Tibial nerve (tissue), 4 donors: Measurements from ENCODE around the gene ELOVL6. TPM values are rescaled to one million over a fixed set of nuclear protein-coding genes. Genes with fewer than 3 reads are reported as not detected.

Source experiments
- DNase-seq, 2 donors: peaks; one replicate each; pipeline ENCODE4 v3.0.0-alpha.2; 2019; ENCODE audit warnings: low spot score in 2 of 2
- H3K27ac ChIP-seq, 4 donors: fragments of 200-600 bp; sonication (generic) in 3 of 4; one replicate each; pipeline ENCODE4 v1.5.1; 2017 to 2019; ENCODE audit warnings: mild to moderate bottlenecking in 1 of 4
- H3K27me3 ChIP-seq, 2 donors: fragments of 200-600 bp; sonication (generic) in 1 of 2; one replicate each; pipeline versions ENCODE4 v1.5.1 to v1.6.0; 2017 to 2019
- H3K36me3 ChIP-seq, 3 donors: fragments of 200-600 bp; sonication (generic); one replicate each; pipeline ENCODE4 v1.5.1; 2018 to 2019
- H3K4me1 ChIP-seq, 4 donors: fragments of 200-600 bp; sonication (generic) in 3 of 4; one replicate each; pipeline ENCODE4 v1.5.1; 2017 to 2019
- H3K4me3 ChIP-seq, 4 donors: fragments of 200-600 bp; sonication (generic) in 3 of 4; one replicate each; pipeline ENCODE4 v1.5.1; 2017 to 2019; ENCODE audit warnings: mild to moderate bottlenecking in 1 of 4, moderate library complexity in 1 of 4
- H3K9me3 ChIP-seq, 4 donors: fragments of 200-600 bp; sonication (generic) in 3 of 4; one replicate each; pipeline ENCODE4 v1.5.1; 2017 to 2019
- CTCF ChIP-seq, 5 experiments: fragments of 200-600 bp in 3 of 5; fragments of 450-650 bp in 2 of 5; sonication (generic) in 3 of 5; IDR thresholded peaks; one replicate each; pipeline ENCODE4 v1.5.1; 2016 to 2019; ENCODE audit warnings: antibody characterized with exemption in 5 of 5, mild to moderate bottlenecking in 3 of 5, moderate library complexity in 2 of 5
- EP300 ChIP-seq, 2 donors: sonication (generic); formaldehyde crosslinking; IDR thresholded peaks; one replicate each; pipeline ENCODE4 v1.6.1; 2017; ENCODE audit warnings: antibody characterized with exemption in 2 of 2, mild to moderate bottlenecking in 1 of 2
- POLR2A ChIP-seq, 2 donors: fragments of 450-650 bp; IDR thresholded peaks; one replicate each; pipeline ENCODE4 v1.6.1; 2017; ENCODE audit warnings: antibody characterized with exemption in 2 of 2, mild to moderate bottlenecking in 2 of 2, moderate library complexity in 2 of 2
- WGBS, 2 donors: methylation state at CpG; one replicate each; pipeline ENCODE4 v1.1.5; 2018; 5-methylcytosine and 5-hydroxymethylcytosine counted together
- total RNA-seq, 4 donors: library from RNA; depleted of rRNA; stranded (reverse); fragments of >200 nt; gene quantifications; one replicate each; pipeline ENCODE4 v1.1.0, GENCODE V29; 2016

Gene ELOVL6
- total RNA-seq, 4 donors from 2014 or later, result 3.1 to 8.4 (median 5.4) TPM

GRCh38 chr4:110137829-110138228 lies 60.6 kb downstream of the ELOVL6 start:
- no peaks in the 10 kb centered on the region for H3K9me3 ChIP-seq
- 21 to 31% methylated on average over 1 of the region's 1 CpG for WGBS, 2 donors
- no peak for TF ChIP-seq CTCF (IDR thresholded peaks at IDR 0.05)
- TF ChIP-seq POLR2A (IDR thresholded peaks at IDR 0.05), result no peak

GRCh38 chr4:110135523-110135922 lies 62.9 kb downstream of the ELOVL6 start:
- H3K36me3 ChIP-seq, result no peaks in the 10 kb centered on the region

More at GRCh38 chr4:110137829-110138228, 60.6 kb downstream of the ELOVL6 start:
- Histone ChIP-seq H3K27ac (no peak overlapping the region), H3K4me3 (no peak overlapping the region), H3K27me3 (no peaks in the 10 kb centered on the region), H3K4me1 (no peaks in the 10 kb centered on the region), H3K36me3 (no peaks in the 10 kb centered on the region)
- DNase-seq, result no peak

GRCh38 chr4:110135076-110135475 lies 63.3 kb downstream of the ELOVL6 start:
- 90 to 95% methylated on average over 2 of the region's 2 CpGs for WGBS, 2 donors
- H3K9me3 ChIP-seq, result no peaks in the 10 kb centered on the region
- no peak overlapping the region for H3K27ac ChIP-seq
- H3K27me3 ChIP-seq, result no peaks in the 10 kb centered on the region
- no peaks in the 10 kb centered on the region for H3K4me1 ChIP-seq
- no peaks in the 10 kb centered on the region for H3K36me3 ChIP-seq
- DNase-seq, result no peak
- H3K4me3 ChIP-seq, result no peak overlapping the region
- TF ChIP-seq EP300 (IDR thresholded peaks at IDR 0.05) (no peak), POLR2A (IDR thresholded peaks at IDR 0.05) (no peak), CTCF (IDR thresholded peaks at IDR 0.05) (no peak)

More at GRCh38 chr4:110135523-110135922, 62.9 kb downstream of the ELOVL6 start:
- TF ChIP-seq EP300 (IDR thresholded peaks at IDR 0.05) (no peak), POLR2A (IDR thresholded peaks at IDR 0.05) (no peak), CTCF (IDR thresholded peaks at IDR 0.05) (no peak)
- Histone ChIP-seq H3K9me3 (no peaks in the 10 kb centered on the region), H3K4me1 (no peaks in the 10 kb centered on the region), H3K27me3 (no peaks in the 10 kb centered on the region), H3K4me3 (no peak overlapping the region), H3K27ac (no peak overlapping the region)
- 66 to 79% methylated on average over 1 of the region's 1 CpG for WGBS, 2 donors
- DNase-seq, result no peak

- TF ChIP-seq POLR2A (IDR thresholded peaks at IDR 0.05), result no peak
- TF ChIP-seq CTCF (IDR thresholded peaks at IDR 0.05), result no peak
- TF ChIP-seq EP300 (IDR thresholded peaks at IDR 0.05), result no peak
- Histone ChIP-seq H3K27me3 (no peaks in the 10 kb centered on the region), H3K27ac (no peak overlapping the region), H3K36me3 (no peaks in the 10 kb centered on the region), H3K4me1 (no peaks in the 10 kb centered on the region), H3K4me3 (no peak overlapping the region), H3K9me3 (no peaks in the 10 kb centered on the region)
- no peak for DNase-seq
- WGBS, 2 donors, result 77 to 92% methylated on average over 3 of the region's 3 CpGs
Observed at GRCh38 chr4:110134269-110134869, 64.0 kb downstream of the ELOVL6 start.

GRCh38 chr4:110132816-110133719 lies 65.3 kb downstream of the ELOVL6 start:
- H3K27me3 ChIP-seq, result no peaks in the 10 kb centered on the region
- DNase-seq, result no peak
- no peak for TF ChIP-seq CTCF (IDR thresholded peaks at IDR 0.05)
- no peak for TF ChIP-seq POLR2A (IDR thresholded peaks at IDR 0.05)
- TF ChIP-seq EP300 (IDR thresholded peaks at IDR 0.05), result no peak
- no peak overlapping the region for H3K27ac ChIP-seq
- no peak overlapping the region for H3K4me3 ChIP-seq
- no peaks in the 10 kb centered on the region for H3K36me3 ChIP-seq
- whole genome bisulfite sequencing, 2 donors, result 83 to 87% methylated on average over 6 of the region's 6 CpGs
- H3K9me3 ChIP-seq, result no peaks in the 10 kb centered on the region
- no peaks in the 10 kb centered on the region for H3K4me1 ChIP-seq
